Measurements from ENCODE around the gene DOCK10. TPM values are rescaled to one million over a fixed set of nuclear protein-coding genes. Genes with fewer than 3 reads are reported as not detected.

Gene DOCK10
- total RNA-seq, 1 donor from 2014 or later = 172 TPM

DNA sequence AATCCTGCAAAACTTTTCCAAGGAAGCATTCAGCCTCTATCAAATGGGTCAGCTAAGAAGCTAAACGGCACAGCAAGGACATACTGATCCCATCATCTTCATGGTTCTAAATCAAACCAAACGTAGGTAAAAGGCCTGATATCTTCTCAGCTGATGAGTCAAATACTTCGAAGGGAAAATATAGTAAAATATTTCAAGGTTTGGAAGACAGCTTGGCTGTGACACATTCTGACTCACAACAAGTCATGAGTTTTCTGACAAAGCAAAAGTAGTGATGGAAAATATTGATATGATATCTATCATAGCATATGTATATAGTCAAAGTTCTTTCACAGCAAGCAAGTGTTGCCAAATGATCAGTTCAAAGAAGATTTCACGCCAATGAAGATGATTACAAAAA is 31.5 kb downstream of the DOCK10 start:
- no peaks in the 10 kb centered on the region for H3K9me3 Mint-ChIP-seq
- TF ChIP-seq, protein P1, sequence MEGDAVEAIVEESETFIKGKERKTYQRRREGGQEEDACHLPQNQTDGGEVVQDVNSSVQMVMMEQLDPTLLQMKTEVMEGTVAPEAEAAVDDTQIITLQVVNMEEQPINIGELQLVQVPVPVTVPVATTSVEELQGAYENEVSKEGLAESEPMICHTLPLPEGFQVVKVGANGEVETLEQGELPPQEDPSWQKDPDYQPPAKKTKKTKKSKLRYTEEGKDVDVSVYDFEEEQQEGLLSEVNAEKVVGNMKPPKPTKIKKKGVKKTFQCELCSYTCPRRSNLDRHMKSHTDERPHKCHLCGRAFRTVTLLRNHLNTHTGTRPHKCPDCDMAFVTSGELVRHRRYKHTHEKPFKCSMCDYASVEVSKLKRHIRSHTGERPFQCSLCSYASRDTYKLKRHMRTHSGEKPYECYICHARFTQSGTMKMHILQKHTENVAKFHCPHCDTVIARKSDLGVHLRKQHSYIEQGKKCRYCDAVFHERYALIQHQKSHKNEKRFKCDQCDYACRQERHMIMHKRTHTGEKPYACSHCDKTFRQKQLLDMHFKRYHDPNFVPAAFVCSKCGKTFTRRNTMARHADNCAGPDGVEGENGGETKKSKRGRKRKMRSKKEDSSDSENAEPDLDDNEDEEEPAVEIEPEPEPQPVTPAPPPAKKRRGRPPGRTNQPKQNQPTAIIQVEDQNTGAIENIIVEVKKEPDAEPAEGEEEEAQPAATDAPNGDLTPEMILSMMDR (IDR thresholded peaks at IDR 0.05) = no peak
- ATAC-seq (ENCODE audit: low read depth) = no peak
- H3K27ac Mint-ChIP-seq = peak overlapping the region; percentile 0
- H3K36me3 Mint-ChIP-seq (ENCODE audit: low read depth) = no peaks in the 10 kb centered on the region
- no peak for DNase-seq
- ChIA-PET POLR2A (interaction anchor here (0.6 to 0.7 kb wide), 2 partner anchors 99 to 134 kb away, joined by 3 to 5 read pairs; no protein-coding TSS in a partner anchor), CTCF (interaction anchor here (0.6 to 1.5 kb wide), 2 partner anchors 31 to 274 kb away, joined by 3 read pairs; partner anchors contain the start of gene DOCK10)
- no peaks in the 10 kb centered on the region for H3K27me3 Mint-ChIP-seq
- peaks cover 55% of the 10 kb centered on the region for H3K4me1 Mint-ChIP-seq
- intact Hi-C loops (cut with micrococcal nuclease) = no loop called here
- H3K4me3 Mint-ChIP-seq = no peak overlapping the region

DNA sequence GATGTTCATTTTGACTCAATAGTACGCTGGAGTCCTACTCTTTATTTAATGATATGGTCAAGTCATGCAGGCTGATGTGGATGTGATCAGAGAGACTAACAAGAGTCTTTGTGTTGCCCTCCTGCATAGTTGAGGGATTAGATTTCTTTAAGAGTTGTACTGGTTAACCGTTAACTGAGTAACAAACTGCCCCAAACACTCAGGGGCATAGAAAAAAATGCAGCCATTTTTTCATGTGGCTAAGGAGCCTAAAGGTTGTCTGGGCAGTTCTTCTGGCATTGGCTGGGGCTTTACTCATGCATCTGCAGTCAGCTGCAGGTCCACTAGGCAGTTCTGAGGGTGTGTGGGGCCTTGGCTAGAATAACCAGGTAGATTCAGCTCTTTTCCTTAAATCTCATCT is 32.5 kb downstream of the DOCK10 start:
- intact Hi-C loops (cut with micrococcal nuclease) = loop anchor here (2.0 to 10.0 kb wide), 2 partner anchors 13 to 555 kb away; no protein-coding TSS in a partner anchor
- H3K9me3 Mint-ChIP-seq = no peaks in the 10 kb centered on the region
- POLR2A ChIA-PET = interaction anchor here (1.0 kb wide), 1 partner anchor 31 kb away, joined by 3 read pairs; no protein-coding TSS in a partner anchor
- no peak for DNase-seq
- ATAC-seq (ENCODE audit: low read depth) = no peak
- TF ChIP-seq, protein P1 (IDR thresholded peaks at IDR 0.05) = no peak
- H3K4me3 Mint-ChIP-seq = no peak overlapping the region
- H3K27me3 Mint-ChIP-seq = no peaks in the 10 kb centered on the region
- CTCF ChIA-PET = interaction anchor here (1.5 kb wide), 1 partner anchor 32 kb away, joined by 3 read pairs; the partner anchor contains the start of gene DOCK10
- H3K27ac Mint-ChIP-seq = no peak overlapping the region
- H3K36me3 Mint-ChIP-seq (ENCODE audit: low read depth) = no peaks in the 10 kb centered on the region
- H3K4me1 Mint-ChIP-seq = peaks cover 55% of the 10 kb centered on the region

DNA sequence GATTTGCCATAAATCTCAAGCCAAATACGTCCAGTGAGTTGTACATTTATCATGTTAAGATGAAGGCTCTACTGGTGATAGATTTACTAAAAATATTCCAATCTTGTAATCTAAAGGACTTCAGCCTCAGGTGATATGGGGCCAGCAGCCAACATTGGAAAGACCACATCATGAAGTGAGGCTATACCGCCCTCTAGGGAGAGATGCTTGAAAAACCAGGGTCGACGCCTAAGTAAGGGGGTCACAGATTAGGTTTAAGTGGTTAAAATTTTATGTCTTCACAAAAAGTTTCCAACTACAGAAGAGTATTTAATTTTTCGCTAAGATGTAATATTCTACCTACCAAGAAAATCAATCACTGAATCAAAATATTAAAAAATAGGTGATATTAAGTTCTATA is 33.3 kb downstream of the DOCK10 start:
- Mint-ChIP-seq H3K36me3 (ENCODE audit: low read depth) (no peaks in the 10 kb centered on the region), H3K9me3 (no peaks in the 10 kb centered on the region), H3K4me3 (no peak overlapping the region), H3K4me1 (peaks cover 58% of the 10 kb centered on the region), H3K27me3 (no peaks in the 10 kb centered on the region), H3K27ac (peak overlapping the region; percentile 36)
- ChIA-PET CTCF (interaction anchor here (1.6 kb wide), 1 partner anchor 32 kb away, joined by 6 read pairs; no protein-coding TSS in a partner anchor), POLR2A (interaction anchor here (0.7 to 1.0 kb wide), 2 partner anchors 31 to 57 kb away, joined by 3 to 8 read pairs; no protein-coding TSS in a partner anchor)
- intact Hi-C loops (cut with micrococcal nuclease) = loop anchor here (1.0 to 10.0 kb wide), 3 partner anchors 14 to 556 kb away; no protein-coding TSS in a partner anchor
- TF ChIP-seq, protein P1 (IDR thresholded peaks at IDR 0.05) = no peak
- ATAC-seq (ENCODE audit: low read depth) = no peak
- no peak for DNase-seq

DNA sequence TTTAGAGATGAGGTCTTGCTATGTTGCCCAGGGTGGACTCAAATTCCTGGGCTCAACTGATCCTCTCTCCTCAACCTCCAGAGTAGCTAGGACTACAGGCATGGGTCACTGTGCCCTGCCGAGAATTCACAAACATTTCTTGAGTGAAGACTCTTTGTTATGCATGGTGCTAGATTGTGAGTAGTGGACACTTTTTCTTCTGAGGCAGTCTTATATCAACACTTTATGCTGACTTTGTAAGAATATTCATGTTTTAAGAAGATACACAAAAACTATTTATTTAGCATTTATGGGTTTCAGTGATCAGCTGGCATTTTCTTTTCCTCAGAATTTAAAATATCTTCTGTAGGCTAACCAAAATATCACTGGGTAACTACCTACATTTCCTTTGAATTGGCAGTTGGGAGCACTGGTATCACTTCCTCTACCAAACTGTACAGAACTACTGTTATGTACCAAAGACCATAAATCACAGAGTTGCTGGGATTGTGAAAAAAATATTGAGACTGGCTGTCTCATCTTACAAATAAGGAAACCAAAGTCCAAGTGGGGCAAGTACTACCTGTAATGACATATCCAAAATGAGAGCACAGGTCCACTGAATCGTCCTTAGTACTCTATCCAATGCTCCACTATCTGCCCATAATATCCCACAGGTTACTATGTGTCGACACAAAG is 34.0 kb downstream of the DOCK10 start:
- POLR2A ChIA-PET = interaction anchor here (0.9 kb wide), 1 partner anchor 18 kb away, joined by 3 read pairs; no protein-coding TSS in a partner anchor
- Mint-ChIP-seq H3K27me3 (no peaks in the 10 kb centered on the region), H3K4me1 (peaks cover 57% of the 10 kb centered on the region), H3K4me3 (no peak overlapping the region), H3K9me3 (no peaks in the 10 kb centered on the region), H3K36me3 (ENCODE audit: low read depth) (no peaks in the 10 kb centered on the region), H3K27ac (peak overlapping the region; percentile 36)
- TF ChIP-seq, protein P1 (IDR thresholded peaks at IDR 0.05) = no peak
- CTCF ChIA-PET = interaction anchor here (1.6 kb wide), 1 partner anchor 33 kb away, joined by 6 read pairs; no protein-coding TSS in a partner anchor
- DNase-seq (no peak), ATAC-seq (ENCODE audit: low read depth) (peak; percentile 68)
- intact Hi-C loops (cut with micrococcal nuclease) = loop anchor here (1.0 to 10.0 kb wide), 3 partner anchors 14 to 556 kb away; no protein-coding TSS in a partner anchor

DNA sequence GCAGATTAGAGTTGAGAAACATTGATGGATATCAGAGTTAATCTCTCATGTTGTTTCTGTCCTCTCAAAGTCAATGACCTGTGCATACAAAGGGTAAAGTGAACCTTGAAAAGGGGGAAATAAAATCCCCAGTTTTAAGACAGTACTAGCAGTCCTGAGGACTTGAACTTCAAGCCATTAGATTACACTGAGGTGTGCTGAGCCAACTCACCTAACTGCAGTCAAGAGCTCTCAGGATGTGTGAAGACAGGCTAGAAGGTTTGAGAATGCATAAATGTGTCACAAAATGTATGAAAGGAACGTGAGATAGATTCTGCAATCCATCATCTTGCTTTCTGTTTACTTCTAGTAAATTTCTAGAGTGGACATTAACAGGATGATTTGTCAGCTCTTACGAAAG is 35.5 kb downstream of the DOCK10 start:
- ChIA-PET CTCF (no interaction called here), POLR2A (no interaction called here)
- TF ChIP-seq, protein P1 (IDR thresholded peaks at IDR 0.05) = no peak
- no peaks in the 10 kb centered on the region for H3K9me3 Mint-ChIP-seq
- no peak for DNase-seq
- no peak overlapping the region for H3K4me3 Mint-ChIP-seq
- ATAC-seq (ENCODE audit: low read depth) = no peak
- intact Hi-C loops (cut with micrococcal nuclease) = loop anchor here (10.0 kb wide), 1 partner anchor 558 kb away; no protein-coding TSS in a partner anchor
- H3K36me3 Mint-ChIP-seq (ENCODE audit: low read depth) = no peaks in the 10 kb centered on the region
- H3K27ac Mint-ChIP-seq = no peak overlapping the region
- H3K27me3 Mint-ChIP-seq = no peaks in the 10 kb centered on the region
- peaks cover 70% of the 10 kb centered on the region for H3K4me1 Mint-ChIP-seq
